Tibial nerve (tissue), 4 donors: ENCODE data around the gene BCL3. TPM values are rescaled to one million over a fixed set of nuclear protein-coding genes. Genes with fewer than 3 reads are reported as not detected.
A peak's percentile ranks its signal among the peaks of the same experiment; 100 is the strongest.

Source experiments
- DNase-seq, 2 donors: peaks; one replicate each; pipeline ENCODE4 v3.0.0-alpha.2; 2019; ENCODE audit warnings: low spot score in 2 of 2
- H3K27ac ChIP-seq, 4 donors: fragments of 200-600 bp; sonication (generic) in 3 of 4; one replicate each; pipeline ENCODE4 v1.5.1; 2017 to 2019; ENCODE audit warnings: mild to moderate bottlenecking in 1 of 4
- H3K27me3 ChIP-seq, 2 donors: fragments of 200-600 bp; sonication (generic) in 1 of 2; one replicate each; pipeline versions ENCODE4 v1.5.1 to v1.6.0; 2017 to 2019
- H3K36me3 ChIP-seq, 3 donors: fragments of 200-600 bp; sonication (generic); one replicate each; pipeline ENCODE4 v1.5.1; 2018 to 2019
- H3K4me1 ChIP-seq, 4 donors: fragments of 200-600 bp; sonication (generic) in 3 of 4; one replicate each; pipeline ENCODE4 v1.5.1; 2017 to 2019
- H3K4me3 ChIP-seq, 4 donors: fragments of 200-600 bp; sonication (generic) in 3 of 4; one replicate each; pipeline ENCODE4 v1.5.1; 2017 to 2019; ENCODE audit warnings: mild to moderate bottlenecking in 1 of 4, moderate library complexity in 1 of 4
- H3K9me3 ChIP-seq, 4 donors: fragments of 200-600 bp; sonication (generic) in 3 of 4; one replicate each; pipeline ENCODE4 v1.5.1; 2017 to 2019
- CTCF ChIP-seq, 5 experiments: fragments of 200-600 bp in 3 of 5; fragments of 450-650 bp in 2 of 5; sonication (generic) in 3 of 5; IDR thresholded peaks; one replicate each; pipeline ENCODE4 v1.5.1; 2016 to 2019; ENCODE audit warnings: antibody characterized with exemption in 5 of 5, mild to moderate bottlenecking in 3 of 5, moderate library complexity in 2 of 5
- EP300 ChIP-seq, 2 donors: sonication (generic); formaldehyde crosslinking; IDR thresholded peaks; one replicate each; pipeline ENCODE4 v1.6.1; 2017; ENCODE audit warnings: antibody characterized with exemption in 2 of 2, mild to moderate bottlenecking in 1 of 2
- POLR2A ChIP-seq, 2 donors: fragments of 450-650 bp; IDR thresholded peaks; one replicate each; pipeline ENCODE4 v1.6.1; 2017; ENCODE audit warnings: antibody characterized with exemption in 2 of 2, mild to moderate bottlenecking in 2 of 2, moderate library complexity in 2 of 2
- WGBS, 2 donors: methylation state at CpG; one replicate each; pipeline ENCODE4 v1.1.5; 2018; 5-methylcytosine and 5-hydroxymethylcytosine counted together
- total RNA-seq, 4 donors: library from RNA; depleted of rRNA; stranded (reverse); fragments of >200 nt; gene quantifications; one replicate each; pipeline ENCODE4 v1.1.0, GENCODE V29; 2016

The BCL3 gene
- total RNA-seq, 4 donors from 2014 or later, result 10.3 to 37.8 (median 18.0) TPM

GRCh38 chr19:44723952-44724319 is 24.6 kb upstream of the BCL3 start:
- Histone ChIP-seq H3K4me3 (peak overlapping the region in 1 of 4 donors; percentile 0), H3K27ac (peak overlapping the region in 2 of 4 donors; percentile 39 to 53), H3K4me1 (peaks cover 0 to 54% (median 25%) of the 10 kb centered on the region in 4 donors), H3K9me3 (no peaks in the 10 kb centered on the region), H3K27me3 (no peaks in the 10 kb centered on the region), H3K36me3 (no peaks in the 10 kb centered on the region)
- DNase-seq, result peak; percentile 62 to 80
- TF ChIP-seq POLR2A (IDR thresholded peaks at IDR 0.05), result no peak
- TF ChIP-seq EP300 (IDR thresholded peaks at IDR 0.05), result peak; percentile 22 to 65
- peak; percentile 95 to 99 (median 97) for TF ChIP-seq CTCF (IDR thresholded peaks at IDR 0.05)
- 18 to 20% methylated on average over 7 of the region's 7 CpGs for WGBS, 2 donors

- H3K9me3 ChIP-seq, result no peaks in the 10 kb centered on the region
- WGBS, 2 donors, result 6 to 9% methylated on average over 18 of the region's 18 CpGs
- TF ChIP-seq POLR2A (IDR thresholded peaks at IDR 0.05) (no peak), CTCF (IDR thresholded peaks at IDR 0.05) (no peak), EP300 (IDR thresholded peaks at IDR 0.05) (no peak)
Measured at GRCh38 chr19:44725251-44725650, 23.3 kb upstream of the BCL3 start.

GRCh38 chr19:44725684-44726083 is 22.8 kb upstream of the BCL3 start:
- TF ChIP-seq CTCF (IDR thresholded peaks at IDR 0.05) (no peak), EP300 (IDR thresholded peaks at IDR 0.05) (peak in 1 of 2 donors; percentile 13), POLR2A (IDR thresholded peaks at IDR 0.05) (no peak)
- DNase-seq, result no peak
- H3K4me3 ChIP-seq, result no peak overlapping the region
- WGBS, 2 donors, result 79 to 92% methylated on average over 5 of the region's 5 CpGs
- H3K27me3 ChIP-seq, result no peaks in the 10 kb centered on the region
- peaks cover 0 to 43% (median 19%) of the 10 kb centered on the region in 4 donors for H3K4me1 ChIP-seq
- no peaks in the 10 kb centered on the region for H3K36me3 ChIP-seq
- H3K9me3 ChIP-seq, result no peaks in the 10 kb centered on the region
- H3K27ac ChIP-seq, result peak overlapping the region in 2 of 4 donors; percentile 16 to 25

More at GRCh38 chr19:44725251-44725650, 23.3 kb upstream of the BCL3 start:
- no peak overlapping the region for H3K4me3 ChIP-seq
- DNase-seq, result no peak
- H3K4me1 ChIP-seq, result peaks cover 0 to 47% (median 19%) of the 10 kb centered on the region in 4 donors
- H3K27me3 ChIP-seq, result no peaks in the 10 kb centered on the region
- peak overlapping the region in 2 of 4 donors; percentile 16 to 25 for H3K27ac ChIP-seq
- H3K36me3 ChIP-seq, result no peaks in the 10 kb centered on the region

- TF ChIP-seq POLR2A (IDR thresholded peaks at IDR 0.05) (no peak), CTCF (IDR thresholded peaks at IDR 0.05) (no peak), EP300 (IDR thresholded peaks at IDR 0.05) (no peak)
- WGBS, 2 donors, result 94 to 97% methylated on average over 12 of the region's 12 CpGs
- Histone ChIP-seq H3K36me3 (no peaks in the 10 kb centered on the region), H3K4me1 (peaks cover 0 to 35% (median 19%) of the 10 kb centered on the region in 4 donors), H3K27ac (no peak overlapping the region), H3K27me3 (no peaks in the 10 kb centered on the region), H3K4me3 (no peak overlapping the region), H3K9me3 (no peaks in the 10 kb centered on the region)
- DNase-seq, result no peak
Measured at GRCh38 chr19:44726465-44726864, 22.0 kb upstream of the BCL3 start.

GRCh38 chr19:44728178-44728577 is 20.3 kb upstream of the BCL3 start:
- DNase-seq, result no peak
- TF ChIP-seq POLR2A (IDR thresholded peaks at IDR 0.05), result no peak
- TF ChIP-seq CTCF (IDR thresholded peaks at IDR 0.05), result no peak
- no peak for TF ChIP-seq EP300 (IDR thresholded peaks at IDR 0.05)
- no peaks in the 10 kb centered on the region for H3K9me3 ChIP-seq
- H3K27ac ChIP-seq, result no peak overlapping the region
- no peaks in the 10 kb centered on the region for H3K36me3 ChIP-seq
- no peaks in the 10 kb centered on the region for H3K27me3 ChIP-seq
- WGBS, 2 donors, result 56 to 68% methylated on average over 6 of the region's 6 CpGs
- H3K4me1 ChIP-seq, result peaks cover 0 to 24% (median 16%) of the 10 kb centered on the region in 4 donors
- H3K4me3 ChIP-seq, result no peak overlapping the region
